GM18508 (cell line): Measurements from ENCODE around the gene COL25A1.
"Not testable (repeated sequence)": the region's sequence is repeated elsewhere in the genome, so short reads cannot be mapped to it uniquely, and the experiment has no call there.

Experiments
- ATAC-seq: cut with Tn5 transposase; IDR thresholded peaks from one replicate; pipeline ENCODE4 v1.9.1; 2021; ENCODE audit warnings: moderate number of reproducible peaks; ENCODE audit not compliant: insufficient read depth, unreplicated experiment

Gene COL25A1

DNA sequence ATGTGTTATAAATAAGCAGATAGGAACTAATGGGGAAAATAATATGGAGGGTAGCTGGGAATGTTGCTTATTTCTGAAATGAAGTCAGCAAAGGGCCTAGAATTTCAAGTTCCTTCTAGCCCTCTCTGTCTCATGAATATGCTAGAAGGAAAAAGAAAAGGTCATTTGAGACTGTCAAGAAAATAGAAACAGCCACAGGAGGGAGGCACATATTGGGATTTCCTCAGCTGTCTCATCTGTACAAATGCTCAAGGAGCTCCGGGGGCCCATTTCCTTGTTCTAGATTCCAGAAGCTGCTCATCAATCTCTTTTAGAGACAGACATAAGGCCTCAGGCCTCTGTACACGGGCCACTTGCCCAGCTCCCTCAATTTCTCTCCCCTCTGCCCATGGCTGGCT is 412.0 kb downstream of the COL25A1 start:
- ATAC-seq, result no peak

DNA sequence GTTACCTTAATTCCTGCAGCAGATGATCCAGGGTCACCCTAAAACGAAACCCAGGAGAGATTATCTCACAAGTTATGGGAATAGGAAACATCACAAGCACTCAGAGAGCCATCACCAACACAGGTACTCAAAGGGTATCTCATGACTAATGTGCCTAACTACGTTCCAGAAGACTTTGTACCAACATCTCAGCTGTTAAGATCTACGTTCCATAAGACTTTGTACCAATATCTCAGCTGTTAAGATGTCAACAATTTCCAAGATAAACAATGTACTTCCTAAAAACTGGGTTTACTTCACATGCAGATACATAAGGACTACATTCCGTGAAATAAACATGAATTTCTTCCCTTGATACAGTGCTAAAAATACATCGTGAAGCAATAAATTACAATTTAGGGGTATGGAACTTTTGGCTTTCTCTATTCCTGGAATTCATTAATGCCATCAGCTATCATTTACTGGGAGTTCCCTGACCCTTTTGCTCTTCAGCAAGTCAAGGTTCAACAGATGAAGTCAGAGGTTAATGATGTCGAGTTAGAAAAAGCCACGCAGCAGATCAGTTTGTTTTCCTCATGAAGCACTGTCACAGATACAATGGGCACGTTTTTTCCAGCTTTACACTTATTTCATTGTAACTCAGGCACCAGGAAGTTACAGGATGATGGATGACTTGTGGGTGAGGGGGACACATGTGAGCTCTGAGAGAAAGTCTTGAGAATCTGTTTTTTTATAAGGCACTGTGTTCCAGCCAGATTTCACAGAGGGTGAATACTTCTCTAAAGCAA is 412.6 kb downstream of the COL25A1 start:
- ATAC-seq, result no peak

DNA sequence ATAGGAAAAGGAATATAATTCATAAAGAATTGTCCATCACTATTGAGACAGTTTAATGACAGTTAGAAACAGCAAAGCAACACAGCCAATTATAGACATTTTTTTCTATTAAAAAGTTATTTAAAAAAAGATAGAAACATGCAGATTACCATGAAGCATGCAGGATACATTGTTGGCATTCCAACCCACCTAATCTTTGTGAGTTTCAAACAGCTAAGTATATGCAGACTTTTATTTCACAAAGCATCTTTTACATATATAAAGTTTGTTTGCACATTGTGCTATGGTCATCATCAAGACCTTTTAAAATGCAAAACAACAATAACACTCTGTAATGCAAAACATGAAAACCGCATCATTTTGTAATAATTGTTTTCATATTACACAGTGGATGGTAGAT is 413.7 kb downstream of the COL25A1 start:
- ATAC-seq, result no peak

DNA sequence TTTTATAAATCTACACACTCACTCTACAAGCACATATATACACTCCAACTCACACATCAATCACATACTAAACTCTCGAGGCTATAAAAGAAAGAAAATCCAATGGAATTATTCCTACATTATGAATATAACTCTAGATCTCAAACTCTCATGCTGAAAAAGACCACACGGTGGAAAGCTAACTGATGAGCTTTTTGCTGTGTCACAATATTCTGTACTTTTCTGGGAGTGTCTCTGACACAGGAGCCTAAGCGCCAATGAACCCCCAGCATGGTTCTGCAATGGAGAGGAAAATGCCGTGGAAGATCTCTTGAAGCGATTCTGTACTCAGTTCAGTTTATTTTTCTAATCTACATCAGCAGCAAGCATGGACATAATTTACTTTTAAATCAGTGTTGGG is 415.4 kb downstream of the COL25A1 start:
- ATAC-seq, result no peak

DNA sequence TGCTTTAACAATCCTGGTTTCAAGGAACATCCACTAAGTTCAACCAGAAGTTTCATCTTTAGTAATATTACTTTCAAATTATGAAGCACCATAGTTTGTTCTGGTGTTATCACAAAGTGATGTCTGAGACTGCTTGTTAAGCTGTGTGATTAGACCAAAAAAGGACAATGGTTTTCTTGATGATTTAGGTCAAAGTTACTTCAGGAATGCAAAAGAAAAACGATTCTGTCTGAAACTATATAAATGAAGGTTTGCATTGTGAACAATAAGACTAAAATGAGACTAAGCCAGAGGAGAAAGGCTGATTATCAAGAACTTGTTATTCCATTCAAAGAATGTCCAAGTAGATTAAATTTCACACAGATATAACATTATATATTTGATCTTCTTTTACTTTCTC is 417.2 kb downstream of the COL25A1 start:
- no peak for ATAC-seq

DNA sequence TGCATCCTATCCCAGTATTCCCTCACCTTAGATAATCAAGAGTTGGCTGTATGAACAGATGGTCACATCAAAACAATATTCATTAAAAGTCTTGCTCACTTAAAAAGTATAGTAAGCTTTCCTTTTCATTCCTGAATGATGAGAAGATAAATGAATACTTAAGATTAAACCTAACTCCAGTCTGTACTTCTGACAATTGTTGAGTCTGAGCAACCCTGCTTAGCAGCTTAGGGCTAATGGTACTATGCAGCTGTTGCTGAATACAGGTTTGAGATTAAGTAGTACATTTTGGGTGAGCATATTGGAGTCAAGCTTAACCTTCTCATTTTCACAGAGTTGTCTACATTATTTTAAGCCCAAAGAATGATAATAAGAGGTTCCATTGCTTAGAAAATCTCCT is 417.9 kb downstream of the COL25A1 start:
- no peak for ATAC-seq

DNA sequence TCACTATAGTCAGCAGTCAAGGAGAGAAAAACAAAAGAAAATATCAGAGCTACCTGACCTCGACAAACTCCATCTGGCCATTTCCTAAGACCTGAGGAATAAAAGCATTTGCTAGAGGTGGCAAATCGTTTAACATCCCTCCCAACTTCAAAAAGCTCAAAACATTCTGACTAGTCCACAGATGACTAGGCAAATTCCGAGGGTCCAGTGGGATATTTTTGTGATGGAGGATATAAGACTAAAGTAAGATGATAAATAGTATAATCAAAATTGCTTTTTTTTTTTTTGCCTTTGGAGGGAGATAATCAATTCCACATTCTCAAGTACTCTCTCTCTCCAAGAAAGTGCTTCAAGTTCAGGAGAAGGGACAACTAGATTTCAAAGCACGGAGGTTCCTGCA is 420.5 kb downstream of the COL25A1 start:
- ATAC-seq, result no peak

DNA sequence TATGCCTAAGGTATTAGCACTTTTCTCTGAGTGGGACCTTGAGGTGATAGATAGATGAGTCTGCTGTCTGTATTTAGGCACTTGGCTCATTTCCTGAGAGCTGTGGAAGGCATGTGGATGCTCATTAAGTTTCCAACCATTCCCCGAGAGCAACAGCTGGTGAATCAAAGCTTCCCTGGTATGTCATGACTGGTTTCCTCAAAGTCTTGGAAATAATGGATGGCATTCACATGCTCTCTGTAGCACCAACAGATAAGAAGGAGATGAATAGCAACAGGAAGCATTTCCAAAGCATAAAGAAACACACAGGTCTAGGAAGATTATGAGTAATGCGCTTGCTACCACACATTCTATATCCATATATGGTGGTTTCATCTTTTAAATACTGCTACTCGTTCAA is 421.3 kb downstream of the COL25A1 start:
- ATAC-seq, result no peak

DNA sequence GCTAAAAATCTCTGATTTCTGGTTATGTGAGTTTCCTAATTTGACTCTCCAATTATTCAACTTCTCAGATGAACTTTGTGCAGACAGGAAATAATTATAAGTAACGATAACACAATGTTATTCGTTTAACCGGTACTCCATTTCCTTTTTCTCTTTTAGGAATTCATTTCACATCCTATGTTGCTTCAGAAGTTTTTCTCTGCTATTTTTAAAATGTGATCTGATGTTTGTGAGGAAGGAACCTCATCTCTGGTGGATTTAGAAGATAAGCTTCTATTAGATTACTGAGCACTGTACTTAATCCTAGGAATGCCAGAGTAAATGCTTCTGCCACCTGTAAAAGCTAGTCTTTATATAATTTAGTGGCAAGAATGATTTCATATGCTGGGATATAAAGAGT is 423.7 kb downstream of the COL25A1 start:
- ATAC-seq, result no peak

DNA sequence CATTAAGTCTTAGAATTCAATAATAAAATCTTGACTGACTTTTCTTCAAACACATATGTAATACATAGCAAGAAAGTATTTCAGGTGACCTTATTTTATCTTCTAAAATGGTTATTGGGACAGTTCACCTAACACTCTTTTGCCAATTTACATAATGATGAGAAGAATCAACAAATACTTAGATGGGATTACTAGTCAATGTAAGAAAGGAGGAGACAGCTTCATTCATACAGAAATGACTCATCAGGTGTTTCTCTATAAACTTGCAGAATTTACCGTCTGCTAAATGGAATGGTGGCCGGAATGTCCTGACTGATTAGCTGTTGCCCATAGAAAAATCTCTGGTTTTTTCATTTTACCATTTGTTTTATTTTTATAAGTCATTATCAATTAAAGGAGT is 424.6 kb downstream of the COL25A1 start:
- ATAC-seq, result no peak

DNA sequence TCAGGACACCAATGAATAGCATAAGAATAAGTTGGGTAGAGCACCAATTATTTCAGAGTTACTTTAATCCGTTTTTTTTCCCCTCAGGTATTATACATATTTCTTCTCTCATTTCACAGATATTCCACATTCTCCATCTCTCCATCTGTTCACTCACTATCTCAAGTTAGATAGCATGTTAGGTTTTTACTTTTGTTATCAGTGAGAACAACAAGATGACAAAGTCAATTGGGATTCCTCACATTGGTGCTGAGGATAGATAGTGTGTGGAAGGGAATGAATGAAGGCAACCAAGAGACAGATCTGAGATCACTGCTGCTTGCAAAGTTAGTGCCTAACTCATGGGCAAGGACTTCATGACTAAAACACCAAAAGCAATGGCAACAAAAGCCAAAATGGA is 427.7 kb downstream of the COL25A1 start:
- no peak for ATAC-seq

DNA sequence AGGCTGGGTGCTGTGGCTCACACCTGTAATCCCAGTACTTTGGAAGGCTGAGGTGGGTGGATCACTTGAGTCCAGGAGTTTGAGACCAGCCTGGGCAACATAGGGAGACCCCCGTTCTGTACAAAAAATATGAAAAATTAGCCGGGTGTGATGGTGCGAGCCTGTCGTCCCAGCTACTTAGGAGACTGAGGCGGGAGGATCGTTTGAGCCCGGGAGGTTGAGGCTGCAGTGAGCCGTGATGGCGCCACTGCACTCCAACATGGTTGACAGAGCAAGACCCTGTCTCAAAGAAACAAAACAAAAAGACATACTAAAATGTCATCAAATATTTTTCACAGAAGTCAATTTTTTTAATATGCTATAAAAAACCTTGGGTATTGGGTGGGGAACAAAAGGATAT is 432.5 kb downstream of the COL25A1 start:
- not testable (repeated sequence) for ATAC-seq

DNA sequence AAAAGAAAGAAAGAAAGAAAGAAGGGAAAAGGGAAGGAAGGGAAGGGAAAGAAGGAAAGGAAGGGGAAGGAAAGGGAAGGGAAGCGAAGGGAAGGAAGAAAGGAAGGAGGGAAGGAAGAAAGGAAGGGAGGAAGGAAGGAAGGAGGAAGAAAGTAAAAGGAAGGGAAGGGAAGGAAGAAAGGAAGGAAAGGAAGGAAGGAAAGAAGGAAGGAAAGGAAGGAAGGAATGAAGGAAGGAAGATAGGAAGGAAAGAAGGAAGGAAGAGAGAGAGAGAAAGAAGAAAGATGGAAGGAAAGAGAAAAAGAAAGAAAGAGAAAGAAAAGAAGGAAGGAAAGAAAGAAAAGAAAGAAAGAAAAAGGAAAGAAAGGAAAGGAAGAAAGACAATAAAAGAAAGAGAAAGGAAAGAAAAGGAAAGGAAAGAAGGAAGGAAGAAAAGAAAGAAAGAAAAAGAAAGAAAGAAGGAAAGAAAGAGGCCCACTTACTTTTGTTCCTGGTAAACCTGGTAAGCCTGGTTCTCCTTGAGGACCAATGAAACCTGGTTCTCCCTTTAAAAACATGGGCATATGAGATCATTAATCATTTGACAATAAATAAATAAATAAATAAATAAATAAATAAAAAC is 433.7 kb downstream of the COL25A1 start:
- no peak for ATAC-seq

DNA sequence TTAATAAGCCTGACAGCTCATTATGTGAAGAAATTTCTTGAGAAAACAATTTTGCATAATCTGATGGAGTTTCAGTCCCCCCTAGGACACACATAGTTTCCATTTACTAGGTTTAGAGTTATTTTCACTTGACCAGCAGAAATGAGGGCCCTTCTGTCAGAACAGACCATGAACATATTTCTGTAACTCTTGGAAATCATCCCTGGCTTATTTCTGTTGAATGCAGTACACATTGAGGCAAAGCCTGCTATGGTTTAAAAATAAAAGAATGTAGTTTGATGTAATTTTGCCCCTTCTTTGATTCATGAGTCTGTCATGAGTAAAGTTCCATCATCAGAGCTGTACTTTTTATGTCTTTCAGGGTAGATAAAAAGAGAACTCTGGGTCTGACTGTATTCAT is 435.0 kb downstream of the COL25A1 start:
- no peak for ATAC-seq

DNA sequence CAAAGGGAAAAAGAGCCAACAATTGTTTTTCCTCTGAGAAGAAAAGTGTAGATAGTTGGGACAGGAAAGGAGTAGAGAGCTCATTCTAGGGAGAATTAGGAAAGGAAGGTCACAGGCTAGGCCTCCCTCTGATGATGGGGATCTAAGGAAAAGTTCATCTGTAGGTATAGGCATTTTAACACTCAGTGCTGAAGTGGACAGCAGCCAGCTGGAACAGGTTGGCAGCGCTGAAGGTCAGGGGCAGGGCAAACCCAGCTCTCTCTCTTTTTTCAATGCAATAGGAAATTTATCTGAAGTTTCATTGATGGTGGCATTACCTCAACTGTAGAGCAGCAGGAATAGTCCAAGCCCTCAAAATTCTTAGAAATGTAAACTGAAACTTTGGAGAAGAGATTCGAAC is 441.1 kb downstream of the COL25A1 start:
- ATAC-seq, result no peak

DNA sequence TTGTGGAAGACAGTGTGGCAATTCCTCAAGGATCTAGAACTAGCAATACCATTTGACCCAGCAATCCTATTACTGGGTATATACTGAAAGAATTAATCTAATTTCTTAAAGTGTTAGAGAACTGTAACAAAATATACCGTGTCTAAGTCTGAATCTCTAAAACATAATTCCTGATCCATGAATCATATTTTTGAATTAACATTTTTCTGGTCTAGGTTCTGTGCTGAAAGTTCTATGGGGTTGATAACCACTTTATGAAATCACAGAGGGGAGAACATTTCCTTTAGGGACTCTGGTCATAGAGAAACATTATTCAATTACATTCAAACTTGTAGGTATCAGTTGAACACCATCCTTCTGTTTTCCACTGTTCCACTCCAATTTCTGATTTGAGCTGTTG is 447.7 kb downstream of the COL25A1 start:
- no peak for ATAC-seq

DNA sequence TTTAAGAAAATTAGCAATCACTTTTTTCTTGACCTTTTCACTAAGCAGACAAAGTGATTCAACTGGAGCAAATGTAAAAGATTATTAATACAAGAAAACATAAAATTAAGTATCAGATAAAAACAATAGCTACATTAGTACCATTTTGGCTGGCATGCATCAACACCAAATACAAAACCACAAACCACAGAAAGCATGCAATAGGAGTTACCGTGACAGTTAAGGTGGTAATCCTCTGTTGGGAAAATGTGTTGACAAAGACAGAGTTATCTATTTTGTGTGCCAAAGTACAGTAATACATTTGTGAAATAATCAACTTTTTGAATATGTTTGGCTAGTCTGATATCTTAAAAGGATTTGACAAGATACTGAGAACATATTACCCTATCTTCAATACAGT is 449.8 kb downstream of the COL25A1 start:
- ATAC-seq, result no peak

DNA sequence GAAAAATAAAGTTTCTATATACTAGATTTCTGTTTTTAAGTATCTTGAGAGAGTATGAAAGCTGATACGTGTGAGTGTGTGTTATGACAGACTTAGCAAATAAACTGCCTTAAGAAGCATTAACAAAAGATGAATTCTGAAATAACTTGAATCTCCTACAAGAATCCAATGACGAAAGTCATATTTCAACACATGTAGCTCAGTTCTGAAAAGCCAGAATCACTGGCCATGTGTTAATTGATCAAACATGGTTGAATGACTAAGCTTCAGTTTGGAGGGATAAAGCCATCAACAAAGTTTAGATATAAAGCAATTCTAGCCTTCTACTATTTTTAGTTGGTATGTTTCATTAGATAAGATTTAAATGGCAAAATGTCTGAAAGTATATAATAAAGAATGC is 451.1 kb downstream of the COL25A1 start:
- no peak for ATAC-seq

DNA sequence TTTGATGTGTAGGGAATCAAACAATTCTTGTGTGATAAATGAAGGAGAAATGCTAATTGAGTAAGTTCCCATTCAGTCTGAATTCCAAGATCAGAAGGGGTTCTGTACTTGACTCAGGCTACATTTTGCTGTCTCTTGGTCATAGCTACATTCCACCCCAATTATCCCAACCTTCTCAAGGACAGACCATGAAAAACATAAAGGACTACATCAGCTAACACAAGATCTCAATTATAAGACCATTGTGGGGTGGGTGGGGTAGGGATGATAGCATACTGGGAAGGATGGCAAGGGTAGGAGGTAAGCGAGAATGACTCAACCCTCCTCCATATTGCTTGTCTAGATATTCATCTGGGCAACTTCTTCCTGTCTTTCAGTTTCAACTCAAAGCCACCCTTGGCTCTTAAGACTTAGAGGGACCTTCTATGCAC is 452.2 kb downstream of the COL25A1 start:
- ATAC-seq, result no peak

DNA sequence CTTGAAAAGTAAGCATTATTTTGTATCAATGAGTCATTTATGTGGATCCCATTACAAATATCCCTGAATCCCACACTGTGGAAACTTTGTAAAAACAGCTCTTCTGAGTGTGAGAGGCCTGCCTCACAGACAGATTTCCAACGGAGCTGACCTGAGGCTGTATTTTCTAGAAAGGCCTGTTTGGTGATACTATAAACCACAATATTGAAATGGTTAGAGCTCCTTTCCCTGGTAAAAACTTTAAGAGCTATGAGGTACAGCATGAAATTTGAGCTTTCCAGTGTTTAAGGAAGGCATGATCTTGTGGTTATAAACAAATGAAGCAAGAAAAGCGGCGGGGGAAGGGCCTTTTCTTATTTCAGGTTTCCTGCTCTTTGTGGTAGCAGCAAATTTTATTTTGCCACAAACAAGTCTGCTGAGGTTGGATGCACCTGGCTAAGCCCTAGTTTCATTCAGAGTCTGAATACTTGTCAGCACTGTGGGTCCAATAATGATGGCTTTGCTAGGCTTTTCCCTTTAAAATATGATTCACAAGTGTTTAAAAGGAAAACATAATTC is 452.8 kb downstream of the COL25A1 start:
- ATAC-seq, result peak; percentile 73

DNA sequence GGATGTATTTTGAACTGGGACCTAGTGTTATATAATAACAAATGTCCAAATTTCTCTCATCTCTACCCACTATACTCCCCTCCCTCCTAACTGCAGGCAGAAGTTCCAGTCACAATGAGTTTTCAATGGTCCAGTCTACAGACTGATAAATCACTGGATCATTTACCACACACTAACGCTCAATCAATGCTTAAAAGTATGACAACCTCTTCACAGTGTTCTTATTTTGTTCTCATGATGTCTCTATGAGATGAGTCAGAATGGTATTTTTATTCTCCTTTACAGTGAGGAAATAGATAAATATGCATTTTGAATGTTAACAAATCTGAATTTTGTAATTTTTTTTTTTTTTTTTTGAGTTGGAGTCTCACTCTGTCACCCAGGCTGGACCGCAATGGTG is 455.9 kb downstream of the COL25A1 start:
- no peak for ATAC-seq

DNA sequence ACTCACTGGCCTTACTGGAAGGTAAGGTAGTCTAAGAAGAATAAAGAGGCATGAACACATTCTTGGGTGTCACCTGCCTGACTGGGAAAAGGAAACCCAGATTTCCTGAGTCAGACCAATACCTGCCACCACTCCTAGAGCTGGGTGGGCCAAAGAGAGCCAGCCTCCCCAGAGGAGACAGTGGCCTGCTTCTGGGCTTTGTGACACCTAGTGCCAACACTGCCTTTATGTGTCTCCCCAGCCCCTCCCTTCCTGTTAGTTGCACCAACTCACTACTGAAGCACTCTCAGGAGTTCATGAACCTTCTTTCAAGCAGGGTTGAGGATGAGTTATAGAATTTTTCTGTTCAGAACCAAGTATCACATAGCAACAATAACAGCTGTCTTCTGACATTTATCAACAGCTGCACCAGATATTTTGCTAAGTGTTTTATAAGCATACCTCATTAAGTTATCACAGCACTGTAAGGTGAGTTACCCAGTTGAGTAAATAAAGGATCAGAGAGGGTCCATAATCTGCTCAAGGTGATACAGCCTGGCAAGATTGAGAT is 462.0 kb downstream of the COL25A1 start:
- ATAC-seq, result no peak
